CD4-positive, alpha-beta T cell (primary cell): ENCODE measurements around the gene TRNAU1AP. TPM values are rescaled to one million over a fixed set of nuclear protein-coding genes. Genes with fewer than 3 reads are reported as not detected.

ENCODE experiments used
- ATAC-seq: fragments of 200-7000 bp; cut with Tn5 transposase; one replicate; pipeline ENCODE4 v1.10.0; 2022; ENCODE audit warnings: mild to moderate bottlenecking; ENCODE audit not compliant: poor library complexity
- CTCF ChIA-PET: fragments of 350-600 bp; sonication (Branson Sonifier 250); formaldehyde crosslinking; loops from one replicate; lab custom pipeline; 2021; ENCODE audit warnings: antibody characterized with exemption, inconsistent platforms; lab: Charles Lee
- POLR2A ChIA-PET: fragments of 350-600 bp; sonication (Branson Sonifier 250); formaldehyde crosslinking; loops from one replicate; lab custom pipeline; 2021; ENCODE audit warnings: antibody characterized with exemption, inconsistent platforms; lab: Charles Lee
- DNase-seq, 14 experiments: peaks; one replicate each; pipeline ENCODE4 v3.0.0-alpha.2; 2013 to 2020; ENCODE audit warnings: mixed read lengths in 2 of 14
- H3K27ac ChIP-seq, 2 donors: one replicate each; pipeline versions ENCODE4 v1.5.1 to v1.7.0; 2013; ENCODE audit warnings: low read length in 2 of 2, low read depth in 1 of 2, mild to moderate bottlenecking in 1 of 2
- H3K27me3 ChIP-seq, 2 experiments: 1 replicate in 1 of 2; 2 replicates in 1 of 2; pipeline versions ENCODE4 v1.6.1 to v1.7.0; 2013; ENCODE audit warnings: low read length in 2 of 2, control low read depth in 1 of 2, mild to moderate bottlenecking in 1 of 2, moderate library complexity in 1 of 2; ENCODE audit not compliant: insufficient read depth in 2 of 2, control insufficient read depth in 1 of 2
- H3K36me3 ChIP-seq: one replicate; pipeline ENCODE4 v1.6.1; 2013; ENCODE audit warnings: low read length, control low read depth; ENCODE audit not compliant: insufficient read depth
- H3K4me1 ChIP-seq: one replicate; pipeline ENCODE4 v1.6.1; 2013; ENCODE audit warnings: low read length, control low read depth; ENCODE audit not compliant: insufficient read depth
- H3K4me3 ChIP-seq: one replicate; pipeline ENCODE4 v1.5.1; 2013; ENCODE audit warnings: mild to moderate bottlenecking, low read length, moderate library complexity
- H3K9me3 ChIP-seq, 2 experiments: 1 replicate in 1 of 2; 2 replicates in 1 of 2; pipeline versions ENCODE4 v1.6.1 to v1.7.0; 2013; ENCODE audit warnings: low read length in 2 of 2, mild to moderate bottlenecking in 2 of 2, control low read depth in 1 of 2, moderate library complexity in 1 of 2; ENCODE audit not compliant: control insufficient read depth in 1 of 2, insufficient read depth in 1 of 2
- H3K27ac Mint-ChIP-seq: one replicate; pipeline ENCODE4 v1.8.0; 2020; ENCODE audit warnings: mixed read lengths
- H3K27me3 Mint-ChIP-seq: one replicate; pipeline ENCODE4 v1.8.0; 2021; ENCODE audit warnings: mixed read lengths
- H3K36me3 Mint-ChIP-seq: one replicate; pipeline ENCODE4 v1.8.0; 2021; ENCODE audit warnings: low read depth, mixed read lengths
- H3K4me1 Mint-ChIP-seq: one replicate; pipeline ENCODE4 v1.8.0; 2021; ENCODE audit warnings: low read depth, mixed read lengths
- H3K4me3 Mint-ChIP-seq: one replicate; pipeline ENCODE4 v1.8.0; 2020; ENCODE audit warnings: mild to moderate bottlenecking, mixed read lengths
- H3K9me3 Mint-ChIP-seq: one replicate; pipeline ENCODE4 v1.8.0; 2020; ENCODE audit warnings: mixed read lengths
- CTCF ChIP-seq: fragments of 200-600 bp; IDR thresholded peaks from one replicate; pipeline ENCODE4 v1.8.0; 2022; ENCODE audit warnings: antibody characterized with exemption, mild to moderate bottlenecking
- intact Hi-C, 2 experiments: fragments of 100-400 bp; cut with DNase I in 1 of 2; cut with micrococcal nuclease in 1 of 2; formaldehyde crosslinking; loops; one replicate each; pipeline versions ENCODE4 v1.15.1 to v1.9.0; 2023 to 2025; cut with DNase I, micrococcal nuclease
- total RNA-seq, 174 experiments: library from RNA in 2 of 174; stranded (reverse) in 2 of 174; gene quantifications; one replicate each; pipeline ENCODE4 v1.2.3 and lab custom pipeline; 2021 to 2026

The TRNAU1AP gene
- total RNA-seq, 2 experiments from 2014 or later = 21.4 to 24.2 TPM

GRCh38 chr1:28560886-28561285 is 8.0 kb downstream of the TRNAU1AP start:
- POLR2A ChIA-PET = interaction anchor here (1.5 kb wide), 1 partner anchor 20 kb away, joined by 9 read pairs; no protein-coding TSS in a partner anchor
- no peak overlapping the region for H3K27ac Mint-ChIP-seq

GRCh38 chr1:28564310-28564709 is 11.4 kb downstream of the TRNAU1AP start:
- Histone ChIP-seq H3K36me3 (peaks cover 78% of the 10 kb centered on the region), H3K4me1 (no peaks in the 10 kb centered on the region), H3K27ac (no peak overlapping the region), H3K4me3 (no peak overlapping the region), H3K27me3 (no peaks in the 10 kb centered on the region), H3K9me3 (no peaks in the 10 kb centered on the region)
- CTCF ChIA-PET = interaction anchor here (2.2 kb wide), 1 partner anchor 17 kb away, joined by 6 read pairs; no protein-coding TSS in a partner anchor
- Mint-ChIP-seq H3K27me3 (no peaks in the 10 kb centered on the region), H3K4me1 (no peaks in the 10 kb centered on the region), H3K27ac (no peak overlapping the region), H3K4me3 (no peak overlapping the region), H3K9me3 (no peaks in the 10 kb centered on the region), H3K36me3 (peaks cover 75% of the 10 kb centered on the region)
- DNase-seq (no peak), ATAC-seq (no peak)
- intact Hi-C loops = no loop called here
- POLR2A ChIA-PET = interaction anchor here (1.6 kb wide), 1 partner anchor 11 kb away, joined by 4 read pairs; the partner anchor contains the start of gene TRNAU1AP
- TF ChIP-seq CTCF = no peak

More at GRCh38 chr1:28560886-28561285, 8.0 kb downstream of the TRNAU1AP start:
- intact Hi-C loops = no loop called here
- no peaks in the 10 kb centered on the region for H3K27me3 ChIP-seq
- DNase-seq (no peak), ATAC-seq (no peak)
- H3K4me3 ChIP-seq = no peak overlapping the region
- H3K9me3 Mint-ChIP-seq = no peaks in the 10 kb centered on the region
- no peaks in the 10 kb centered on the region for H3K4me1 ChIP-seq
- H3K4me3 Mint-ChIP-seq = no peak overlapping the region
- H3K36me3 ChIP-seq = peaks cover 67% of the 10 kb centered on the region
- CTCF ChIA-PET = no interaction called here
- H3K4me1 Mint-ChIP-seq = no peaks in the 10 kb centered on the region
- no peaks in the 10 kb centered on the region for H3K9me3 ChIP-seq
- no peak overlapping the region for H3K27ac ChIP-seq
- peaks cover 65% of the 10 kb centered on the region for H3K36me3 Mint-ChIP-seq
- H3K27me3 Mint-ChIP-seq = no peaks in the 10 kb centered on the region
- no peak for TF ChIP-seq CTCF

GRCh38 chr1:28565040-28565439 is 12.2 kb downstream of the TRNAU1AP start:
- no peaks in the 10 kb centered on the region for H3K4me1 Mint-ChIP-seq
- DNase-seq (no peak), ATAC-seq (no peak)
- H3K36me3 Mint-ChIP-seq = peaks cover 70% of the 10 kb centered on the region
- Histone ChIP-seq H3K27me3 (no peaks in the 10 kb centered on the region), H3K27ac (no peak overlapping the region), H3K4me3 (no peak overlapping the region), H3K4me1 (no peaks in the 10 kb centered on the region), H3K9me3 (no peaks in the 10 kb centered on the region), H3K36me3 (peaks cover 75% of the 10 kb centered on the region)
- H3K27me3 Mint-ChIP-seq = no peaks in the 10 kb centered on the region
- no peak overlapping the region for H3K27ac Mint-ChIP-seq
- POLR2A ChIA-PET = interaction anchor here (0.9 to 1.6 kb wide), 2 partner anchors 12 to 16 kb away, joined by 3 to 4 read pairs; partner anchors contain the start of gene TRNAU1AP
- TF ChIP-seq CTCF = no peak
- no peak overlapping the region for H3K4me3 Mint-ChIP-seq
- H3K9me3 Mint-ChIP-seq = no peaks in the 10 kb centered on the region
- intact Hi-C loops = no loop called here
- CTCF ChIA-PET = interaction anchor here (2.2 kb wide), 1 partner anchor 16 kb away, joined by 6 read pairs; no protein-coding TSS in a partner anchor
